Measurements from ENCODE around the gene NCOA1. TPM values are rescaled to one million over a fixed set of nuclear protein-coding genes. Genes with fewer than 3 reads are reported as not detected.

The NCOA1 gene
- total and polyA plus RNA-seq, 10 of the 15 experiments (the other 5 are each of a cell fraction or from before 2014, with no cell fraction given), result 1.8 to 35.6 (median 6.1) TPM

GRCh38 chr2:24579053-24579803 lies 88.2 kb downstream of the NCOA1 start:
- H3K4me2 ChIP-seq (ENCODE audit: control insufficient read depth, insufficient read depth), result peak overlapping the region; percentile 76
- POLR2A ChIA-PET, result interaction anchor here (0.5 to 1.1 kb wide), 4 partner anchors 11 to 730 kb away, joined by 3 read pairs; no protein-coding TSS in a partner anchor
- WGBS (ENCODE audit: insufficient coverage, insufficient replicate concordance, low lambda C conversion rate, missing lambda C conversion rate), result 79% methylated on average over 4 of the region's 4 CpGs
- TF ChIP-seq ZBED1 (IDR thresholded peaks at IDR 0.05; ENCODE audit: borderline replicate concordance), result no peak
- no peak for TF ChIP-seq E2F4 (IDR thresholded peaks at IDR 0.05; ENCODE audit: low read depth, low read length)
- TF ChIP-seq ZNF592 (IDR thresholded peaks at IDR 0.05), result no peak
- no peak overlapping the region; the same call in 1 of the 2 replicates for H2AFZ ChIP-seq (ENCODE audit: control insufficient read depth, low read depth, low read length)
- H3K27ac ChIP-seq (ENCODE audit: control insufficient read depth, insufficient read depth), result peak overlapping the region; percentile 56
- H3K4me1 ChIP-seq (ENCODE audit: control insufficient read depth, insufficient read depth, low read length), result peaks cover 47% of the 10 kb centered on the region
- no peak for DNase-seq (ENCODE audit: low read depth, low spot score)
- no peak overlapping the region for H3K4me3 ChIP-seq
- RAD21 ChIA-PET (ENCODE audit: unreplicated experiment), result interaction anchor here (0.6 to 3.0 kb wide), 11 partner anchors 8 to 248 kb away, joined by 3 to 26 read pairs (median 4); no protein-coding TSS in a partner anchor
- no peaks in the 10 kb centered on the region for H3K27me3 ChIP-seq (replicated peaks in 1 of 2; ENCODE audit: control insufficient read depth in 2 of 2, insufficient read depth in 2 of 2, low read length in 1 of 2)
- intact Hi-C loops (cut with micrococcal nuclease; ENCODE audit: unreplicated experiment), result loop anchor here (5.0 kb wide), 2 partner anchors 87 to 157 kb away; partner anchors contain the start of gene NCOA1
- BruUV-seq (replicated peaks), result no TSS peak
- H3K79me2 ChIP-seq (ENCODE audit: control insufficient read depth, insufficient read depth, low read length), result peaks cover 20% of the 10 kb centered on the region
- H3K36me3 ChIP-seq (ENCODE audit: control insufficient read depth in 2 of 2, insufficient read depth in 2 of 2, low read length in 1 of 2), result peaks cover 0 to 4% of the 10 kb centered on the region in 2 experiments; a peak in 1 of 4 replicates
- SMC1A ChIA-PET (ENCODE audit: uncharacterized antibody, unreplicated experiment), result interaction anchor here (0.6 to 3.1 kb wide), 23 partner anchors 9 to 248 kb away, joined by 3 to 15 read pairs (median 3); no protein-coding TSS in a partner anchor
- in situ Hi-C loops (cut with MboI), result no loop called here
- H3K9me3 ChIP-seq (replicated peaks; ENCODE audit: control insufficient read depth, insufficient read depth, low read length), result peaks cover 4% of the 10 kb centered on the region; the same call in 2 of the 3 replicates
- CTCF ChIA-PET, result interaction anchor here (0.9 to 1.8 kb wide), 7 partner anchors 10 to 341 kb away, joined by 3 to 8 read pairs (median 4); no protein-coding TSS in a partner anchor
- no peak for ATAC-seq
- no peak for FAIRE-seq
- H4K20me1 ChIP-seq (ENCODE audit: control insufficient read depth, insufficient read depth), result no peaks in the 10 kb centered on the region
- no peak overlapping the region for H3K9ac ChIP-seq (ENCODE audit: control insufficient read depth, insufficient read depth, low read length)

Measured in GM12878 (cell line).